Urothelium cell line (cell line): ENCODE data around the gene PSEN2.

Experiments
- DNase-seq: peaks from one replicate; pipeline ENCODE4 v3.0.0; 2011; ENCODE audit warnings: low spot score, mixed read lengths
- FAIRE-seq: peaks from 2 replicates; lab custom pipeline; 2011; peaks lifted over from hg19 to GRCh38; lab: Jason Lieb, UNC

The PSEN2 gene

GRCh38 chr1:226863446-226863845 is 7.0 kb upstream of the PSEN2 start:
- FAIRE-seq = no peak
- peak; percentile 61 for DNase-seq

GRCh38 chr1:226864311-226864710 is 6.1 kb upstream of the PSEN2 start:
- DNase-seq = no peak
- no peak for FAIRE-seq

- FAIRE-seq (no peak), DNase-seq (no peak)
Observed at GRCh38 chr1:226865590-226865989, 4.8 kb upstream of the PSEN2 start.

- no peak for DNase-seq
- FAIRE-seq = no peak
Observed at GRCh38 chr1:226867461-226868054, 2.9 kb upstream of the PSEN2 start.

GRCh38 chr1:226868726-226869125 is 1.7 kb upstream of the PSEN2 start:
- FAIRE-seq (no peak), DNase-seq (no peak)

GRCh38 chr1:226870026-226870400 is 403 bp upstream of the PSEN2 start:
- FAIRE-seq (no peak), DNase-seq (no peak)

GRCh38 chr1:226871636-226872327 is 1.4 kb downstream of the PSEN2 start:
- DNase-seq (no peak), FAIRE-seq (no peak)

- no peak for FAIRE-seq
- DNase-seq = no peak
Observed at GRCh38 chr1:226872437-226872836, 2.0 kb downstream of the PSEN2 start.

GRCh38 chr1:226873771-226874578 is 3.6 kb downstream of the PSEN2 start:
- DNase-seq (no peak), FAIRE-seq (no peak)

- DNase-seq (no peak), FAIRE-seq (no peak)
Observed at GRCh38 chr1:226874579-226875425, 4.4 kb downstream of the PSEN2 start.

- FAIRE-seq (peak; percentile 63), DNase-seq (peak; percentile 64)
Observed at GRCh38 chr1:226875641-226876295, 5.4 kb downstream of the PSEN2 start.

- FAIRE-seq (no peak), DNase-seq (no peak)
Observed at GRCh38 chr1:226877669-226878068, 7.3 kb downstream of the PSEN2 start.

- DNase-seq (no peak), FAIRE-seq (no peak)
Observed at GRCh38 chr1:226880372-226881287, 10.2 kb downstream of the PSEN2 start.

- no peak for FAIRE-seq
- DNase-seq = no peak
Observed at GRCh38 chr1:226881515-226882185, 11.2 kb downstream of the PSEN2 start.

GRCh38 chr1:226882187-226882586 is 11.8 kb downstream of the PSEN2 start:
- no peak for FAIRE-seq
- no peak for DNase-seq

GRCh38 chr1:226882631-226883409 is 12.4 kb downstream of the PSEN2 start:
- no peak for FAIRE-seq

GRCh38 chr1:226883630-226884029 is 13.2 kb downstream of the PSEN2 start:
- no peak for DNase-seq
- no peak for FAIRE-seq

More at GRCh38 chr1:226882631-226883409, 12.4 kb downstream of the PSEN2 start:
- no peak for DNase-seq

GRCh38 chr1:226884116-226884625 is 13.8 kb downstream of the PSEN2 start:
- FAIRE-seq = no peak
- DNase-seq = no peak
